ENCODE measurements around the gene C1QTNF8.

Gene C1QTNF8

GRCh38 chr16:1073566-1074378, 22.3 kb downstream of the C1QTNF8 start:
- ChIA-PET POLR2A (no interaction called here), CTCF (interaction anchor here (1.4 kb wide), 1 partner anchor 18 kb away, joined by 5 read pairs; no protein-coding TSS in a partner anchor)
- H3K4me1 ChIP-seq (ENCODE audit: control insufficient read depth, insufficient read depth, low read length), result peaks cover 8% of the 10 kb centered on the region
- no peak overlapping the region for H3K27ac ChIP-seq (ENCODE audit: extremely low read depth, low read depth, low read length)
- no peaks in the 10 kb centered on the region for H3K36me3 ChIP-seq (ENCODE audit: control insufficient read depth in 2 of 2, insufficient read depth in 1 of 2, low read length in 2 of 2)
- H3K9me3 ChIP-seq (ENCODE audit: control insufficient read depth, insufficient read depth, low read depth, low read length), result no peaks in the 10 kb centered on the region
- no peak overlapping the region for H3K4me3 ChIP-seq (ENCODE audit: low read depth, low read length)
- no peak for TF ChIP-seq ZNF248 (tag by site-specific recombination; IDR thresholded peaks at IDR 0.05)
- TF ChIP-seq AEBP2 (tag by site-specific recombination; IDR thresholded peaks at IDR 0.05; ENCODE audit: borderline replicate concordance), result no peak
- 0 out of 2 replicates have a peak, but pooled peaks have one; percentile 31 for TF ChIP-seq CTCF (tag by site-specific recombination; IDR thresholded peaks at IDR 0.05)
- no peak for TF ChIP-seq ZNF404 (tag by site-specific recombination; IDR thresholded peaks at IDR 0.05)
- TF ChIP-seq, protein P1, sequence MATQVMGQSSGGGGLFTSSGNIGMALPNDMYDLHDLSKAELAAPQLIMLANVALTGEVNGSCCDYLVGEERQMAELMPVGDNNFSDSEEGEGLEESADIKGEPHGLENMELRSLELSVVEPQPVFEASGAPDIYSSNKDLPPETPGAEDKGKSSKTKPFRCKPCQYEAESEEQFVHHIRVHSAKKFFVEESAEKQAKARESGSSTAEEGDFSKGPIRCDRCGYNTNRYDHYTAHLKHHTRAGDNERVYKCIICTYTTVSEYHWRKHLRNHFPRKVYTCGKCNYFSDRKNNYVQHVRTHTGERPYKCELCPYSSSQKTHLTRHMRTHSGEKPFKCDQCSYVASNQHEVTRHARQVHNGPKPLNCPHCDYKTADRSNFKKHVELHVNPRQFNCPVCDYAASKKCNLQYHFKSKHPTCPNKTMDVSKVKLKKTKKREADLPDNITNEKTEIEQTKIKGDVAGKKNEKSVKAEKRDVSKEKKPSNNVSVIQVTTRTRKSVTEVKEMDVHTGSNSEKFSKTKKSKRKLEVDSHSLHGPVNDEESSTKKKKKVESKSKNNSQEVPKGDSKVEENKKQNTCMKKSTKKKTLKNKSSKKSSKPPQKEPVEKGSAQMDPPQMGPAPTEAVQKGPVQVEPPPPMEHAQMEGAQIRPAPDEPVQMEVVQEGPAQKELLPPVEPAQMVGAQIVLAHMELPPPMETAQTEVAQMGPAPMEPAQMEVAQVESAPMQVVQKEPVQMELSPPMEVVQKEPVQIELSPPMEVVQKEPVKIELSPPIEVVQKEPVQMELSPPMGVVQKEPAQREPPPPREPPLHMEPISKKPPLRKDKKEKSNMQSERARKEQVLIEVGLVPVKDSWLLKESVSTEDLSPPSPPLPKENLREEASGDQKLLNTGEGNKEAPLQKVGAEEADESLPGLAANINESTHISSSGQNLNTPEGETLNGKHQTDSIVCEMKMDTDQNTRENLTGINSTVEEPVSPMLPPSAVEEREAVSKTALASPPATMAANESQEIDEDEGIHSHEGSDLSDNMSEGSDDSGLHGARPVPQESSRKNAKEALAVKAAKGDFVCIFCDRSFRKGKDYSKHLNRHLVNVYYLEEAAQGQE (tag by site-specific recombination; IDR thresholded peaks at IDR 0.05), result peak; percentile 72

DNA sequence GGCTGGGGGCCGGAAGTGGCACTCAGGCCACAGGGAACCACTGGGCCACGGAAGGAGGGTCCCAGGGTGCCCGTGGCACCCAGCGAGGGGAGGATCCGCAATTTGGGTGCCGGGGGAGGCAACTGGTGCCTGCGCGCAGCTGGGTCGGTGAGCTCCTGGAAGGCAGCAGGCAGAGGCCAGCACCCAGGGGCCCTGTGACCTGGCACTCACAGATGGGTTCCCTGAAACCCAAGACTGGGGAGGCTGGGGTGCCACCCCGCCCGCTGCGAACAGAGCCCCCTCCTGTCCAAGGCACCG, 22.8 kb downstream of the C1QTNF8 start:
- H3K36me3 ChIP-seq (ENCODE audit: control insufficient read depth in 2 of 2, insufficient read depth in 1 of 2, low read length in 2 of 2), result no peaks in the 10 kb centered on the region
- POLR2A ChIA-PET, result no interaction called here
- no peak overlapping the region for H3K4me3 ChIP-seq (ENCODE audit: low read depth, low read length)
- TF ChIP-seq ZNF221 (tag by site-specific recombination; IDR thresholded peaks at IDR 0.05; ENCODE audit: borderline replicate concordance) (no peak), ZNF248 (tag by site-specific recombination; IDR thresholded peaks at IDR 0.05) (no peak), ZNF37A (tag by site-specific recombination; IDR thresholded peaks at IDR 0.05) (no peak), ZNF529 (tag by site-specific recombination; IDR thresholded peaks at IDR 0.05; ENCODE audit: insufficient replicate concordance) (no peak), ZNF473 (tag by site-specific recombination; IDR thresholded peaks at IDR 0.05) (no peak), ZNF792 (tag by site-specific recombination; IDR thresholded peaks at IDR 0.05) (no peak)
- no peak overlapping the region for H3K27ac ChIP-seq (ENCODE audit: extremely low read depth, low read depth, low read length)
- H3K4me1 ChIP-seq (ENCODE audit: control insufficient read depth, insufficient read depth, low read length), result peaks cover 3% of the 10 kb centered on the region
- CTCF ChIA-PET, result no interaction called here
- H3K9me3 ChIP-seq (ENCODE audit: control insufficient read depth, insufficient read depth, low read depth, low read length), result no peaks in the 10 kb centered on the region

DNA sequence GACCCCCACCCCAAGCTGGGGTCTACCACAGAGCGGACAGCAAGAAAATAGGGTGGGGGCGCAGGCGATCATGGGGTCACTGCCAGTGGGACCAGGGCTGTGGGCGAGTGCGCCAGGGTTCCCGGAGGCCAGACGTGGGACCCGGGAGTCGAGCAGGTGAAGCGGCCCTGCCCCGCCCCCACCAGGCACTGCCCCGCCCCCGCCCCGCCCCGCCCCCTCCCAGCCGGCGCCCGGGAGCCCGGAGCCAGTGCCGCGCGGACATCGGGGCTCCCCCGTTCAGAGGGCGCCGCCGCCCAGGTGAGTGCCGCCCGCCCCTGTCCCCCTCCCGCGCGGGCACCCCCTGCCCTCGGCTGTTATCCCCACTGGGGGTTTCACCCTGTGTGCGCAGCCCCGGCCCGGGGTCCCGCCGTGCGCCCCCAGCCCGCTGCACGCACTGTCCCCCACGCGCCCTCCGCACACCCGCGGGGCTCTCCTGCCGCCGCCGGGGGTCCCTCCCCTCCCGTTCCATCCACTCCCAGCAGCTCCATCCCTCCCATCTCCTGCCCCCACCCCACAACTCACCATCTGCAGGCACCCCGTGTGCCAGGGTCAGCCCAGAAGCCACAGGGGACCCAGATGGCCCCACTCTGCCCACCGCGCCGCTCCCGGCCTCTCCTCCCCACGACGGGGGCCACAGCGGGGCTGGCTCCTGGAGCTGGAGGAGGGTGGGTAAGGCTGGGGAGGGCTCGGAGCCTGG, 23.4 kb downstream of the C1QTNF8 start, which contains the start of gene SSTR5:
Gene SSTR5 (plus strand): TSS at position 222 of the 736 bp plus-strand sequence. CDS start 6,122 bp downstream, outside the sequence.
- TF ChIP-seq ZNF354C (tag by site-specific recombination; IDR thresholded peaks at IDR 0.05; ENCODE audit: borderline replicate concordance, low read depth) (no peak), ZIC2 (tag by site-specific recombination; IDR thresholded peaks at IDR 0.05) (peak; percentile 66)
- Histone ChIP-seq H3K27ac (ENCODE audit: extremely low read depth, low read depth, low read length) (no peak within 1 kb of the TSS), H3K4me3 (ENCODE audit: low read depth, low read length) (no peak within 1 kb of the TSS), H3K9me3 (ENCODE audit: control insufficient read depth, insufficient read depth, low read depth, low read length) (no peaks in the 10 kb centered on the region), H3K36me3 (ENCODE audit: control insufficient read depth in 2 of 2, insufficient read depth in 1 of 2, low read length in 2 of 2) (no peaks in the 10 kb centered on the region), H3K4me1 (ENCODE audit: control insufficient read depth, insufficient read depth, low read length) (no peaks in the 10 kb centered on the region; the same call in 1 of the 2 replicates)
- POLR2A ChIA-PET, result no interaction called here
- CTCF ChIA-PET, result interaction anchor here (0.6 kb wide), 1 partner anchor 173 kb away, joined by 4 read pairs; no protein-coding TSS in a partner anchor
